G401 (cell line): Measurements from ENCODE around the gene GOLGA5. TPM values are rescaled to one million over a fixed set of nuclear protein-coding genes. Genes with fewer than 3 reads are reported as not detected.
A peak's percentile ranks its signal among the peaks of the same experiment; 100 is the strongest.

Source experiments
- DNase-seq: peaks from one replicate; pipeline ENCODE4 v3.0.0-alpha.2; 2015; ENCODE audit warnings: low spot score
- in situ Hi-C: cut with HindIII; loops from 2 replicates; pipeline ENCODE4 v1.10.0; 2016; ENCODE audit warnings: low sequenced_read_pairs, mixed read lengths
- total RNA-seq: library from RNA; depleted of rRNA; stranded (reverse); fragments of >200 nt; shearing (Covaris generic); gene quantifications from 2 replicates; pipeline ENCODE4 v1.2.3, GENCODE V29; 2014

Gene GOLGA5
- total RNA-seq, 1 experiment from 2014 or later, result 22.8 TPM

DNA sequence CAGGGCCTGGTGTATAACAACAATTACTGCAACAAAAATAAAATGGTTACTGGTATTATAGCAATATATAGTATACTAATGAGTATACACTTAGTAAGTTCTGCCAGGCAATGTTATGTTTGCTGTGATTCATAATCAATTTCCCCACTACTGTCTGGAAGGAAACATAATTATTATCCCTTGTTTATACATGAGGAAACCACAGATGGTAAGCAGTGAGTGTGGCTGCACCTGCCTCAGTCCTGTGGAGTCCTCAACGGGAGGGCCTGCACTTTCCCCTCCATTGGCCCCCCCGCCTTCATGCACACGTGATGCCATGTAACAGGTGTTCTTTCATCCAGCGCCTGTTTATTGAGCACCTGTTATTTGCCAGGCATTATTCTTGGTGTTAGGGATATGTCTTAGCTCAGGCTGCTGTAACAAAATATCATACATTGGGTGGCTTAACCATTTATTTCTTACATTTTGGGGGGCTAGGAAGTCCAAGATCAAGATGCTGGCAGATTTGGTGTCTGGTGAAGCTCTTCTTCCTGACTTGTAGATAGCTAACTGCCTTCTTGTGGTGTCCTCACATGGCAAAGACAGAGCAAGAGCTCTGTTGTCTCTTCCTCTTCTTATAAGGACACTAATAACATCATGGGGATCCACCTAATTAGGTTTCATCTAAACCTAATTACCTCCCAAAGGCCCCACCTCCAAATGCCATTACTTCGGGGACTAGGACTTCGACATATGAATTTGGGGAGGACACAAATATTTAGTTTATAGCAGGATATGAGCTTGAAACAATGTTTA, 69.4 kb downstream of the GOLGA5 start:
- in situ Hi-C loops, result no loop called here

DNA sequence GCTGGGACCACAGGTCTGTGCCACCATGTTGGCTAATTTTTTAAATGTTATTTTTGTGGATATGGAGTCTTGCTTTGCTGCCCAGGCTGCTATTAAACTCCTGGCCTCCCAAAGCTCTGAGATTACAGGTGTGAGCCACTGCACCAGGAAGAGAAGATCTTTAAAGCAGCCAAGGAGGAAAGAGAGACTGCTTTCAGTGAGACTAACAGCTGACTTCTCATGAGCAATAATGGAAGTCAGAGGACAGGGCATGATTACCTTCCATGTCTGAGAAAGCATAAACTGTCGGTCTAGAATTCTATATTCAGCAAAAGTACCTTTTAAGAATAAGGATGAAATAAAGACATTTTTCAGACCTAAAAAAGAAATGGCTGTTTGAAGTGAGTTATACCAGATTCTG, 71.6 kb downstream of the GOLGA5 start:
- in situ Hi-C loops, result no loop called here

More for the DNA sequence above, 69.4 kb downstream of the GOLGA5 start:
- DNase-seq, result no peak

DNA sequence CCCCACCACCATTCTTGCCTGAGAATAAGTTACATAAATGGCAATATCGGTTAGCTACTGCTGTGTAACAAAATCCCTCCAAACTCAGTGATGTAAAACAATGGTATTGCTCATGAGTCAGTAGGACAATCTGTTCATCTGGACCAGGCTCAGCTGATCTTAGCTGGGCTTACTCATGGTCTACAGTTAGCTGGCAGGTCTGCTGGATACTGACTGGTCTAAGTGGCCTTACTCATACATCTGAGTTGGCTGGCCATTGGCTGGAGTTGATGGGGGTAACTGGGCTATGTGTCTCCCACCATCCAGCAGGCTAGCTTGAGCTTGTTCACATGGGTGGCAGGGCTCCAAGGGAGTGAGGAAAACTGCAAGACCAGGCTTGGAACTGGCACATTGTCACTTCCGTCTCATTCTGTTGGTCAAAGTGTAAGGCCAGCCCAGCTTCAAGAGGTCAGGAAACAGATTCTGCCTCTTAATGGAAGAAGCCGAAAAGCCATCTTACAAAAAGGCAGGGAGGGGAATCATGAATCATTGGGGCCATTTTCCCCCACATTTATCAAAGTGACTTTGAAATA, 72.2 kb downstream of the GOLGA5 start:
- in situ Hi-C loops, result no loop called here

More for the DNA sequence above, 71.6 kb downstream of the GOLGA5 start:
- DNase-seq, result no peak

DNA sequence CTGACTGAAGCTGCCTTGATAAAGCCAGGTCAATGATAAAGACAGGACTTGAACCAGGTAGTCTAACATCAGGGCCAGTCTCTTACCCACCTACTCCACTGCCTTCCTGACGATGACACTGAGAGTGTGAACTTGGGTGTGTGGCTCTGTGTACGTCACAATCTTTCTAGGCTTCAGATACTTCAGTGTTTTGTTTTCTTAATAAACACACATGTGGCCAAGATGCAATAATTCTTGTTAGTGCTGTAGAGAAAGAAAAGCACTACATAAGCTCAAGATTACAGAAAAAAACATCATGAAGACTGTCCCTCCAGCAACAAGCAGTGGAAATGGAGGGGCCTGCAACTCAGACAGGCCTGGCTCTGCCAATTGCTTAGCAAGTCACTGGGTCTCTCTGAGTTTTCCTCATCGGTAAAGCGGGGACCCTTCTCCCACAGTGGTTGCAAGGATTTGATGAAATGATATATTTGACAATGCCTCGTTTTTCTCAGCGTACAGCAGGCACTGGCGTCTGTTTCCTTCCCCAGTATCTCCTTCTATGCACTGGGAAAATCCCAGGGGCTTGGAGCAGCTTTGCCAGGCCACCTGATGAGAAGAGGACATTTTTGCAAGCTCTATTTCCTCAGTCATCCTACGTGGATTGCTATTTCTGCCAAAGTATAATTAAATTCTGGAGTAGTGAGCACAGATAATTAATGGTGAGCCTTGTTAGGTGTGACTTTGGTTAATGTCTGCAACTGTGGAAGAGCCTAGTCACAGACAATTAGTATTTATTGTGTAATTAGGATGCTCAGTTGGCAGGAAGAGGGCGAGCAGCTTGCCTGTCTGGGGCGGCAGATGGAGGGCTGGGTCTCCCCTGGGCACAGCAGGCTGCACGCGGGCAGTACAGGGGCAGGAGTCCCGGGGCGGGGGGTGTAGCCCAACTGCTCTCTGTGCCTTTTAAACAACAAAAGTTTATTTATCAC, 73.1 kb downstream of the GOLGA5 start:
- peak; percentile 77 for DNase-seq
- in situ Hi-C loops, result no loop called here

More for the DNA sequence above, 72.2 kb downstream of the GOLGA5 start:
- DNase-seq, result no peak

- no peak for DNase-seq
- in situ Hi-C loops, result no loop called here
Observed at GRCh38 chr14:92874962-92875661, 81.0 kb downstream of the GOLGA5 start.

DNA sequence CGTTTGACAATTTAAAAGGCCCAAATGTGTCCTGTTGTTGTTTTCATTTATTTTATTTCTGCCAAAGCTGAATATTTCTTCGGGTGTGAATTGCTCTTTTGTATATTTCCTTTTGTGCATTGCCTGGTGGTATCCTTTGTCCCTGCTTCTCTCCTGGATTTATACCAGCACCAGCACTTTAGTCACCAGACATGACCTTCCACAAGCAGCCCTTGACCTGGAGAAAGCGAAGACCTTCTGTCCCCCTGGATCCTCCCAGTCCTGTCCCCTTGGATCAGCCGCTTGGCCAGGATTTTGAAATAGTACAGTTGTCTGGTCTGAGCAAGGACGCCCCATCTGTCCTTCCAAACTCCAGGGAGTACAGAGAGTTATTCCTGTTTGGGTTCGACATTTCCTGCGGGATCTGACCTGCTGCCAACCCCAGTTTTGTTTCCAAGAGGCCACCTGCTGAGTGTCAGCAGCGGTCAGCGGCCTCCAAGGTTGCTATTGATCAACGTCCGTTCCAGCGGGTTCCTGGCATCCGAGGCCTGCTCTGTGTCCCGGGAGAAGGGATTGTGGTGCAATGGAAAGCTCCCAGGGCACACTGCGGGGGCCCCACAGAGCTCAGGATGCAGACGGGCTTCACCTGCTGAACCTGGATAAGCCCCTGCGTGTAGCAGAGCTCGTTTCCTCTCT, 83.8 kb downstream of the GOLGA5 start:
- in situ Hi-C loops, result no loop called here
- DNase-seq, result peak; percentile 3

- in situ Hi-C loops, result no loop called here
- no peak for DNase-seq
Observed at GRCh38 chr14:92880351-92880750, 86.2 kb downstream of the GOLGA5 start.

DNA sequence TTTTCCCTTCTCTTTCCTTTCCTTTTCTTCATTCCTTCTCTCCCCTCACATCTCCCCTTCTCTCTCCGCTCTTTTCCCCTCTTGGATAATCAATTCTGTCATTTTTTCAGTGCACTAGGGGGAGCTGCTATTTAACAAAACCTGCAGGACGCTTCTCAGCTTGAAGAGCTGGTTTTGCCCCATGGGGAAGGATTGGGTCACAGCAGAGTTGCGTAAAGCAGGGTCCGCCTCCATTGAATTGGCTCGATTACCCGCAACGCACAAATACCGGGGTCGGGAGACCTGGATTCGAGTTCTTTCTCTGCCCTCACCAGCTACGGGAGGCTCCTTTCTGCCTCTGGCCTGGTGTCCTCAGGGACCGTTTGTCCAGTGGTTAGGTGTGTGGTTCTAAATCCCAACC, 86.7 kb downstream of the GOLGA5 start:
- in situ Hi-C loops, result no loop called here
- no peak for DNase-seq

DNA sequence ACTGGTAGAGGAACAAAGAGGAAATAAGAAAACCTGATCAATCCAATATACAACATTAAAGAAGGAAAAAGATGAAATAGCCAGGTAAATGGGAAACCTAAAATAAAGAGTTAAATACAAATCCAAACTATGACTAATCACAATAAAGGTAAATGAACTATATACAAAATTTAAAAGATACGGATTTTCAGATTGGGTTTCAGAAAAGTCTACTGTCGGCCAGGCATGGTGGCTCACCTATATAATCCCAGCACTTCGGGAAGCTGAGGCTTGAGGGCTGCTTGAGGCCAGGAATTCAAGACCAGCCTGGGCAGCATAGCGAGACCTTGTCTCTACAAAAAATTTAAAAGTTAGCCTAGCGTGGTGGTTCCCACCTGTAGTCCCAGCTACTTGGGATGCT, 89.0 kb downstream of the GOLGA5 start:
- no peak for DNase-seq
- in situ Hi-C loops, result no loop called here

DNA sequence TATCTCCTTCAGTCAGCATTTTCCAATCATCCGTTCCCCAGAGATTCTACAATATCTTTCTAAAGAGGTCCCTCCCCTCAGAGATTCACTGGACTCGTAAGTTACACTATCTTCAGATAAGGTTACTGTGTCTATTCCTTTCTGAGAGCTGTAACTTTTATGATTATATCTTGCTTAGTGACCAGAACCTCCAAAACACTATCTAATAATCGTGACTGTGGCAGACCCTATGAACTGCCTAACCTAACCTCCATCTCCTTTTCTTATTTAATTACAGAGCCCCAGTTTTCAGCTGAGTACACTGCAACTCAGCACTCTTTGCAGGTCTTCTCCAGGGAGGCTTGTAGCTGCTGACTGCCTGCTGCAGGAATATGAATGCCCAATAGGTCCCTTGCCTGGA, 90.3 kb downstream of the GOLGA5 start:
- in situ Hi-C loops, result no loop called here
- DNase-seq, result no peak

DNA sequence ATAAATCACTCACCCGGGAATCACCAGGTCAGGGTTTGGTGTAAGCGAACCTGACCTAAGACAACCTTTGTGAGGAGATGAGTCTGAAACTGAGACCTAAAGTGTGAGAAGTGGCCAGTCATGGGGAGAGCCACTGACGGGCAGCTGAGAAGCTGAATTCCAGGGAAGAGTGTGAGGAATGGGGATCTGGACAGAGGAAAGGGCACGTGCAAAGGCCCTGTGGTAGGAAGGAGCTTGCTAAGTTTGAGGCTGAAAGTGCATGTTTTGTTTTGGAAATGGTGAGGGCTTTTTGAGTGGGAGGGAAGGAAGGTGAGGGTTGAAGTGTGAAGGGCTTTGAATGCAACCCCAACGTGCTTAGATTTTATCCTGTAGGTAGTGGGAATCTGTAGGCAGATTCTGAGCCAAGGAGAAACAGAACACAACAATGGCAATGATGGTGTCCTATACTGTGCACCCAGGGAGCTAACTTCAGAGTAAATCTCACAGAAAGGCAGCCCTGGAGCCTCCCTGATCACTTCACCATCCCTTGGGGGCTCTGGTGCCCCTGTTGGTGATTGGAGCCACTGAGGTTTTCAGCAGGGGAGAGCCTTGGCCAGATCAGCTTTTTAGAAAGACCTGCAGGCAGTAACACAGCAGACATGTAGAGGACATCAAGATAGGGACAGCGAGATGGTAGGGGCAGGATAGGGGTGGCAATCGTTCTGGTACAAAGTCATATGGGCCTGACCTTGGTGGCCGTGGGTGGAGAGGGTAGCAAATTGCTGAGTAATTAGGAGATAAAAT, 91.4 kb downstream of the GOLGA5 start:
- no peak for DNase-seq
- in situ Hi-C loops, result no loop called here

GRCh38 chr14:92886337-92886736, 92.2 kb downstream of the GOLGA5 start:
- in situ Hi-C loops, result no loop called here
- DNase-seq, result no peak

DNA sequence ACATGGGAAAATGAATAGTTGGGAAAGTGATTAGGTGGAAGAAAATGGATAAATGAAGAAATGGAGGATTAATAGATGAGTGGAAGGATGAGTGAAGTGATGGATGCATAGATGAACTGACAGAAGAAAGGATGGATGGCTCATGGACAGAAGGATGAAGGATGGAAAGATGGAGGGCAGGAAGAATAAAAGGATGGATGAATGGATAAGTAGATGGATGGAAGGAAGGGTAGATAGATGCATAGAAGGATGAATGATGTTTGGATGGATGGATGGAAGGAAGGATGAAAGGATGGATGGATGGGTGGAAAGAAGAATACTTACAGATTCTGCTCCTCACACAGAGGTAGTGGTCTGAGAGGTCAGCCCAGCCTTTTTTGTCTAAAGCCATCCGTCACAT, 93.1 kb downstream of the GOLGA5 start:
- in situ Hi-C loops, result no loop called here
- DNase-seq, result no peak

DNA sequence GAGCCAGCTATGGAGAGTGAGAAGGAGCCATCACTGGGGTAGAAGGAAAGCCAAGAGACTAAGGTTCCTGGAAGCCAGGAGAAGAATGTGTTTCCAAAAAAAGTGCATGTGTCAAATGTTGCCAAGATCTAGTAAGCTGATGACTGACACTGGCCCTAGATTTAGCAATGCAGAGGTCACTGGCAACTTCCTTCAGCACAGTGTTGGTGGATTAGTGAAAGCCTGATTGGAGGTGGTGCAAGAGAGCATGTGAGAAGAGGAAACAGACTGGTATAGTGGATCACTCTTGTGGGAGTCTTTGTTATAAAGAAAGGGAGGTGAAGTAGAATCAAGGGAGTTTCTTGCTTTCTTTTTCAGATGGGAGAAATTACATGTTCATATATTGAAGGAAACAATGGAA, 94.8 kb downstream of the GOLGA5 start:
- no peak for DNase-seq
- in situ Hi-C loops, result no loop called here
